T47D (cell line): Measurements from ENCODE around the gene CCR8.
A peak's percentile ranks its signal among the peaks of the same experiment; 100 is the strongest.

Experiments used
- DNase-seq, 2 experiments: peaks; one replicate each; pipeline versions ENCODE4 v3.0.0 to v3.0.0-alpha.2; 2011 to 2012; ENCODE audit warnings: low read depth in 1 of 2, low spot score in 1 of 2
- JUND ChIP-seq: IDR thresholded peaks from 2 replicates; pipeline ENCODE4 v1.6.1; 2012; ENCODE audit warnings: low read depth
- in situ Hi-C: cut with HindIII; loops from 2 replicates; pipeline ENCODE4 v1.10.0; 2016; ENCODE audit warnings: low sequenced_read_pairs, low pct_unique_long_range_greater_than_20kb

Gene CCR8

DNA sequence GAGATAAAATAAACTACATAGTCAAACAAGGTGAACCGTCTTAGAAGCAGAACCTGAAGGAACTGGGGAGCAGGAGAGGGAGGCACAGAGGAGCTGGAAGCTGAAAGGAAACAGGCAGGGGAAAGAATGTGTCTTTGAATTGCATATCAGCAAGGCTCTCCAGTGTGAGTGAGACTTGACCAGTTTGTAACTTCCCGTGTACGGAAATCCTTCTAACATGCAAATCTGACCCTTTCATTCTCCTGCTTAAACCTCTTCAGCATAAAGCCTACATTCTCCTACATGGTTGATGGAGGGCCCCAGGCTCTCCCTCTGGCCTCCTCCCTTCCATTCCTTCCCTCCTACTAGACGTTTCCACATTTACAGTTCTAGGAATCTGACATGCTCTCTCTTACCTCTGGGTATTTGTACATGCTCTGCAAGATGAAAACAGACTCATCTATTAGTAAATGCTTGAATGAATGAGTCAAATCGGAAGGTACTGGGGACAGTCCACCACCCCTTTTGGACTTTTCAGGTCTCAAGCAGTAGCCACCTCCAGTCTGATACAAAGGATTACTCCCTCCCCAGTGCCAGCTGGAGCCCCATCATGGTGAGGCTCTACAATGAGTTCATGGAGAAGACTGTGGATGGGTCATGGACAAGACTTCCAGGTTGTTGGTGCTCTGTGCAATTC is 47.6 kb downstream of the CCR8 start:
- DNase-seq = no peak
- in situ Hi-C loops = no loop called here
- TF ChIP-seq JUND = no peak

GRCh38 chr3:39378088-39378487 is 48.6 kb downstream of the CCR8 start:
- in situ Hi-C loops = no loop called here

GRCh38 chr3:39378957-39379777 is 49.7 kb downstream of the CCR8 start:
- in situ Hi-C loops = no loop called here
- no peak for DNase-seq
- TF ChIP-seq JUND = no peak

More at GRCh38 chr3:39378088-39378487, 48.6 kb downstream of the CCR8 start:
- TF ChIP-seq JUND = no peak
- peak; percentile 61 to 84 for DNase-seq

- no peak for DNase-seq
- TF ChIP-seq JUND = no peak
- in situ Hi-C loops = no loop called here
Observed at GRCh38 chr3:39379778-39380155, 50.3 kb downstream of the CCR8 start.

- no peak for DNase-seq
- in situ Hi-C loops = no loop called here
Observed at GRCh38 chr3:39381432-39381831, 51.9 kb downstream of the CCR8 start.

More at GRCh38 chr3:39381432-39381831, 51.9 kb downstream of the CCR8 start:
- no peak for TF ChIP-seq JUND
